Panc1 (cell line): ENCODE data around the gene NELL2. TPM values are rescaled to one million over a fixed set of nuclear protein-coding genes. Genes with fewer than 3 reads are reported as not detected.
"Not testable (repeated sequence)": the region's sequence is repeated elsewhere in the genome, so short reads cannot be mapped to it uniquely, and the experiment has no call there.

ENCODE experiments used
- ATAC-seq: fragments of 200-7000 bp; cut with Tn5 transposase; 2 replicates; pipeline ENCODE4 v1.9.1; 2020; ENCODE audit warnings: mild to moderate bottlenecking, moderate library complexity
- BruUV-seq: library from RNA; stranded (reverse); fragments of 400-500 nt; replicated peaks from 2 replicates; lab custom pipeline; 2021; lab: Mats Ljungman, UMichigan
- CTCF ChIA-PET: fragments of 300-600 bp; sonication (Branson Sonifier 250); formaldehyde crosslinking; loops from one replicate; lab custom pipeline; 2022; ENCODE audit warnings: antibody characterized with exemption; lab: Charles Lee
- POLR2A ChIA-PET: fragments of 300-600 bp; sonication (Branson Sonifier 250); formaldehyde crosslinking; loops from one replicate; lab custom pipeline; 2022; ENCODE audit warnings: antibody characterized with exemption; lab: Charles Lee
- DNase-seq: peaks from one replicate; pipeline ENCODE4 v3.0.0-alpha.2; 2010; ENCODE audit warnings: low read depth, low spot score
- H3K27ac ChIP-seq: 2 replicates; pipeline ENCODE4 v1.5.1; 2011; ENCODE audit warnings: mild to moderate bottlenecking, low read length, inconsistent platforms
- H3K27me3 ChIP-seq: fragments of 200-500 bp; sonication (Bioruptor generic); 2 replicates; pipeline ENCODE4 v1.6.0; 2014; ENCODE audit warnings: low read length, inconsistent platforms; ENCODE audit not compliant: control insufficient read depth, insufficient read depth
- H3K36me3 ChIP-seq: fragments of 200-500 bp; sonication (Bioruptor generic); 2 replicates; pipeline ENCODE4 v1.5.1; 2014; ENCODE audit warnings: inconsistent platforms, mild to moderate bottlenecking, low read length, moderate library complexity; ENCODE audit not compliant: control insufficient read depth, insufficient read depth
- H3K4me1 ChIP-seq: 2 replicates; pipeline ENCODE4 v1.5.1; 2011; ENCODE audit warnings: inconsistent platforms, mild to moderate bottlenecking, low read length, moderate library complexity; ENCODE audit not compliant: control insufficient read depth, insufficient read depth
- H3K4me3 ChIP-seq, 2 experiments: 2 replicates each; pipeline ENCODE4 v1.5.1; 2011 to 2012; ENCODE audit warnings: low read depth in 2 of 2, low read length in 2 of 2, mild to moderate bottlenecking in 2 of 2, inconsistent platforms in 1 of 2, moderate library complexity in 1 of 2
- H3K9me3 ChIP-seq: fragments of 200-500 bp; sonication (Bioruptor generic); 2 replicates; pipeline ENCODE4 v1.5.1; 2014; ENCODE audit warnings: low read depth, mild to moderate bottlenecking, inconsistent platforms, low read length, moderate library complexity; ENCODE audit not compliant: control insufficient read depth, insufficient read depth
- CTCF ChIP-seq: fragments of 450-650 bp; IDR thresholded peaks from 2 replicates; pipeline ENCODE4 v1.5.1; 2017; ENCODE audit warnings: mild to moderate bottlenecking
- POLR2AphosphoS5 ChIP-seq: IDR thresholded peaks from 2 replicates; pipeline ENCODE4 v1.6.1; 2012; ENCODE audit warnings: mild to moderate bottlenecking, low read depth, low read length, moderate library complexity
- REST ChIP-seq, 2 experiments: IDR thresholded peaks; 2 replicates each; pipeline ENCODE4 v1.6.1; 2011 to 2012; ENCODE audit warnings: low read depth in 2 of 2, control low read depth in 1 of 2, low read length in 1 of 2, mild to moderate bottlenecking in 1 of 2, moderate library complexity in 1 of 2; ENCODE audit not compliant: insufficient read depth in 1 of 2
- SIN3A ChIP-seq: IDR thresholded peaks from 2 replicates; pipeline ENCODE4 v1.6.1; 2012; ENCODE audit warnings: low read depth, mild to moderate bottlenecking, low read length, moderate library complexity, borderline replicate concordance; ENCODE audit not compliant: insufficient read depth
- TCF7L2 ChIP-seq: IDR thresholded peaks from 2 replicates; pipeline ENCODE4 v1.6.1; 2011; ENCODE audit warnings: mild to moderate bottlenecking, low read depth, low read length, inconsistent platforms
- in situ Hi-C: cut with HindIII; loops from 2 replicates; pipeline ENCODE4 v1.10.0; 2016; ENCODE audit warnings: low sequenced_read_pairs, low pct_unique_long_range_greater_than_20kb
- intact Hi-C: fragments of 100-400 bp; cut with micrococcal nuclease; formaldehyde crosslinking; loops from one replicate; pipeline ENCODE4 v1.10.0; 2022; ENCODE audit not compliant: unreplicated experiment
- total RNA-seq: library from RNA; stranded (reverse); gene quantifications from one replicate; pipeline ENCODE4 v1.2.1, GENCODE V29; 2021; ENCODE audit not compliant: unreplicated experiment

Gene NELL2
- total RNA-seq, 1 experiment from 2014 or later: 0.28 TPM

- intact Hi-C loops (no loop called here), in situ Hi-C loops (no loop called here)
- ChIA-PET POLR2A (no interaction called here), CTCF (no interaction called here)
- Histone ChIP-seq H3K27me3 (no peaks in the 10 kb centered on the region), H3K4me1 (no peaks in the 10 kb centered on the region), H3K36me3 (no peaks in the 10 kb centered on the region), H3K4me3 (no peak overlapping the region), H3K9me3 (no peaks in the 10 kb centered on the region), H3K27ac (no peak overlapping the region)
- no TSS peak for BruUV-seq
- TF ChIP-seq TCF7L2 (no peak), CTCF (no peak), POLR2AphosphoS5 (no peak), SIN3A (no peak), REST (IDR thresholded peaks at IDR 0.05; ENCODE audit: insufficient read depth in 1 of 2, low read depth in 2 of 2, low read length in 1 of 2) (no peak)
- ATAC-seq (no peak), DNase-seq (no peak)
Observed at GRCh38 chr12:44904321-44904720, 28.2 kb upstream of the NELL2 start.

- CTCF ChIA-PET, intact Hi-C loops, H3K9me3 ChIP-seq, H3K27me3 ChIP-seq, in situ Hi-C loops, H3K4me3 ChIP-seq, POLR2A ChIA-PET, DNase-seq, H3K4me1 ChIP-seq, H3K27ac ChIP-seq, ATAC-seq, H3K36me3 ChIP-seq, BruUV-seq: not testable (repeated sequence)
Observed at GRCh38 chr12:44898108-44898507, 22.0 kb upstream of the NELL2 start.

GRCh38 chr12:44889926-44890325 lies 13.8 kb upstream of the NELL2 start:
- Histone ChIP-seq H3K27me3 (no peaks in the 10 kb centered on the region), H3K9me3 (no peaks in the 10 kb centered on the region), H3K4me3 (no peak overlapping the region), H3K4me1 (no peaks in the 10 kb centered on the region), H3K27ac (no peak overlapping the region), H3K36me3 (no peaks in the 10 kb centered on the region)
- CTCF ChIA-PET: no interaction called here
- in situ Hi-C loops (no loop called here), intact Hi-C loops (no loop called here)
- ATAC-seq (no peak), DNase-seq (no peak)
- no TSS peak for BruUV-seq
- no peak for TF ChIP-seq REST (IDR thresholded peaks at IDR 0.05; ENCODE audit: insufficient read depth in 1 of 2, low read depth in 2 of 2, low read length in 1 of 2)
- TF ChIP-seq SIN3A: no peak
- TF ChIP-seq TCF7L2: no peak
- no peak for TF ChIP-seq POLR2AphosphoS5
- TF ChIP-seq CTCF: no peak
- POLR2A ChIA-PET: no interaction called here
